GM23338 (cell line): ENCODE results near the gene RFX3. TPM values are rescaled to one million over a fixed set of nuclear protein-coding genes. Genes with fewer than 3 reads are reported as not detected.

ENCODE experiments used
- ATAC-seq: fragments of 200-7000 bp; cut with Tn5 transposase; 3 replicates; pipeline ENCODE4 v1.9.1; 2020
- DNase-seq: peaks from one replicate; pipeline ENCODE4 v3.0.0-alpha.2; 2015; ENCODE audit warnings: low spot score
- H2AFZ ChIP-seq: fragments of 200-600 bp; sonication (generic); 2 replicates; pipeline ENCODE4 v1.8.0; 2016; ENCODE audit warnings: antibody characterized with exemption, mild to moderate bottlenecking, moderate library complexity
- H3F3A ChIP-seq: fragments of 200-600 bp; sonication (generic); replicated peaks from 2 replicates; pipeline ENCODE4 v1.8.0; 2017; ENCODE audit warnings: antibody characterized with exemption, mixed run types, low read depth
- H3K27ac ChIP-seq: fragments of 200-600 bp; sonication (generic); 2 replicates; pipeline ENCODE4 v1.6.1; 2016; ENCODE audit warnings: low read depth
- H3K27me3 ChIP-seq: fragments of 200-600 bp; sonication (generic); 2 replicates; pipeline ENCODE4 v1.8.0; 2016; ENCODE audit warnings: mild to moderate bottlenecking, mixed run types, moderate library complexity; ENCODE audit not compliant: insufficient read depth
- H3K36me3 ChIP-seq: fragments of 200-600 bp; sonication (generic); 2 replicates; pipeline ENCODE4 v1.8.0; 2016; ENCODE audit warnings: mild to moderate bottlenecking; ENCODE audit not compliant: insufficient read depth
- H3K4me1 ChIP-seq: fragments of 200-600 bp; sonication (generic); 2 replicates; pipeline ENCODE4 v1.8.0; 2016; ENCODE audit warnings: mild to moderate bottlenecking, moderate library complexity; ENCODE audit not compliant: insufficient read depth
- H3K4me2 ChIP-seq: fragments of 200-600 bp; sonication (generic); 2 replicates; pipeline ENCODE4 v1.7.1; 2017; ENCODE audit warnings: mixed run types
- H3K4me3 ChIP-seq: fragments of 200-600 bp; sonication (generic); 2 replicates; pipeline ENCODE4 v1.6.1; 2016; ENCODE audit warnings: mixed run types
- H3K79me2 ChIP-seq: fragments of 200-600 bp; sonication (generic); replicated peaks from 2 replicates; pipeline ENCODE4 v1.8.0; 2017; ENCODE audit warnings: mild to moderate bottlenecking; ENCODE audit not compliant: insufficient read depth
- H3K9me2 ChIP-seq: fragments of 200-600 bp; sonication (generic); 2 replicates; pipeline ENCODE4 v1.8.0; 2017; ENCODE audit not compliant: insufficient read depth
- H4K20me1 ChIP-seq: fragments of 200-600 bp; sonication (generic); replicated peaks from 2 replicates; pipeline ENCODE4 v1.8.0; 2017; ENCODE audit warnings: mild to moderate bottlenecking; ENCODE audit not compliant: insufficient read depth
- H3K27ac Mint-ChIP-seq: 2 replicates; pipeline ENCODE4 v1.8.0; 2020; ENCODE audit warnings: inconsistent platforms, mild to moderate bottlenecking, moderate library complexity, mixed read lengths
- H3K27me3 Mint-ChIP-seq: 3 replicates; pipeline ENCODE4 v1.8.0; 2022; ENCODE audit warnings: low read depth, mild to moderate bottlenecking, moderate library complexity, mixed read lengths, inconsistent platforms; ENCODE audit not compliant: insufficient read depth, poor library complexity
- H3K36me3 Mint-ChIP-seq: 3 replicates; pipeline ENCODE4 v1.8.0; 2021; ENCODE audit warnings: low read depth, mild to moderate bottlenecking, inconsistent platforms, moderate library complexity, mixed read lengths
- H3K4me1 Mint-ChIP-seq: 3 replicates; pipeline ENCODE4 v1.8.0; 2020; ENCODE audit warnings: mild to moderate bottlenecking, inconsistent platforms, mixed read lengths
- H3K4me3 Mint-ChIP-seq: 3 replicates; pipeline ENCODE4 v1.8.0; 2021; ENCODE audit warnings: moderate library complexity, mild to moderate bottlenecking, inconsistent platforms, mixed read lengths
- H3K9me3 Mint-ChIP-seq: 3 replicates; pipeline ENCODE4 v1.8.0; 2020; ENCODE audit warnings: moderate library complexity, mild to moderate bottlenecking, inconsistent platforms, mixed read lengths
- EZH2 ChIP-seq: fragments of 200-600 bp; sonication (generic); IDR thresholded peaks from one replicate; pipeline ENCODE4 v1.8.0; 2017; ENCODE audit warnings: antibody characterized with exemption, mild to moderate bottlenecking, low read depth; ENCODE audit not compliant: unreplicated experiment
- EZH2phosphoT487 ChIP-seq: fragments of 200-600 bp; sonication (generic); IDR thresholded peaks from one replicate; pipeline ENCODE4 v1.8.1; 2018; ENCODE audit warnings: antibody characterized with exemption; ENCODE audit not compliant: unreplicated experiment
- JUNB ChIP-seq: IDR thresholded peaks from one replicate; pipeline ENCODE4 v1.6.1; 2016; ENCODE audit warnings: antibody characterized with exemption; ENCODE audit not compliant: unreplicated experiment
- NANOG ChIP-seq: IDR thresholded peaks from 2 replicates; pipeline ENCODE4 v1.6.1; 2016; ENCODE audit warnings: antibody characterized with exemption, borderline replicate concordance
- ZNF331 ChIP-seq: fragments of 250-450 bp; sonication (Bioruptor Pico); IDR thresholded peaks from 2 replicates; pipeline ENCODE4 v1.5.0; 2020; ENCODE audit warnings: low read depth, mild to moderate bottlenecking, moderate library complexity
- ZNF462 ChIP-seq: fragments of 250-450 bp; sonication (Bioruptor Pico); IDR thresholded peaks from 2 replicates; pipeline ENCODE4 v1.5.0; 2020; ENCODE audit warnings: mild to moderate bottlenecking, moderate library complexity
- polyA plus RNA-seq: library from polyadenylated mRNA; unstranded; fragments of >200 nt; fragmentation: Nextera tagmentation; extraction: Ambion mirVana; gene quantifications from 2 replicates; pipeline ENCODE4 v1.2.1, GENCODE V29; 2016
- total RNA-seq: library from RNA; depleted of rRNA; stranded (reverse); fragments of >200 nt; shearing (Covaris generic); gene quantifications from 2 replicates; pipeline ENCODE4 v1.2.3, GENCODE V29; 2014
- TF ChIP-seq, protein P1 (sequence below): IDR thresholded peaks from one replicate; pipeline ENCODE4 v1.6.1; 2018; ENCODE audit warnings: antibody characterized with exemption; ENCODE audit not compliant: unreplicated experiment
- TF ChIP-seq, protein P2 (sequence below), 2 experiments: fragments of 200-600 bp in 1 of 2; sonication (generic) in 1 of 2; conservative IDR thresholded peaks; 2 replicates each; pipeline versions ENCODE4 v1.5.1 to v1.6.1; 2016 to 2017; ENCODE audit warnings: antibody characterized with exemption in 2 of 2, low read depth in 2 of 2, mild to moderate bottlenecking in 2 of 2, moderate library complexity in 1 of 2

RFX3 gene
- total and polyA plus RNA-seq, 2 experiments from 2014 or later = 9.8 to 22.1 TPM

- TF ChIP-seq, protein P1, sequence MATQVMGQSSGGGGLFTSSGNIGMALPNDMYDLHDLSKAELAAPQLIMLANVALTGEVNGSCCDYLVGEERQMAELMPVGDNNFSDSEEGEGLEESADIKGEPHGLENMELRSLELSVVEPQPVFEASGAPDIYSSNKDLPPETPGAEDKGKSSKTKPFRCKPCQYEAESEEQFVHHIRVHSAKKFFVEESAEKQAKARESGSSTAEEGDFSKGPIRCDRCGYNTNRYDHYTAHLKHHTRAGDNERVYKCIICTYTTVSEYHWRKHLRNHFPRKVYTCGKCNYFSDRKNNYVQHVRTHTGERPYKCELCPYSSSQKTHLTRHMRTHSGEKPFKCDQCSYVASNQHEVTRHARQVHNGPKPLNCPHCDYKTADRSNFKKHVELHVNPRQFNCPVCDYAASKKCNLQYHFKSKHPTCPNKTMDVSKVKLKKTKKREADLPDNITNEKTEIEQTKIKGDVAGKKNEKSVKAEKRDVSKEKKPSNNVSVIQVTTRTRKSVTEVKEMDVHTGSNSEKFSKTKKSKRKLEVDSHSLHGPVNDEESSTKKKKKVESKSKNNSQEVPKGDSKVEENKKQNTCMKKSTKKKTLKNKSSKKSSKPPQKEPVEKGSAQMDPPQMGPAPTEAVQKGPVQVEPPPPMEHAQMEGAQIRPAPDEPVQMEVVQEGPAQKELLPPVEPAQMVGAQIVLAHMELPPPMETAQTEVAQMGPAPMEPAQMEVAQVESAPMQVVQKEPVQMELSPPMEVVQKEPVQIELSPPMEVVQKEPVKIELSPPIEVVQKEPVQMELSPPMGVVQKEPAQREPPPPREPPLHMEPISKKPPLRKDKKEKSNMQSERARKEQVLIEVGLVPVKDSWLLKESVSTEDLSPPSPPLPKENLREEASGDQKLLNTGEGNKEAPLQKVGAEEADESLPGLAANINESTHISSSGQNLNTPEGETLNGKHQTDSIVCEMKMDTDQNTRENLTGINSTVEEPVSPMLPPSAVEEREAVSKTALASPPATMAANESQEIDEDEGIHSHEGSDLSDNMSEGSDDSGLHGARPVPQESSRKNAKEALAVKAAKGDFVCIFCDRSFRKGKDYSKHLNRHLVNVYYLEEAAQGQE = no peak
- no peak for TF ChIP-seq EZH2phosphoT487
- no peak for TF ChIP-seq EZH2
Observed at GRCh38 chr9:3500044-3500443, 25.8 kb downstream of the RFX3 start (continued).

- H3K27me3 ChIP-seq = no peaks in the 10 kb centered on the region
- H3F3A ChIP-seq = no peaks in the 10 kb centered on the region
- H3K36me3 ChIP-seq = no peaks in the 10 kb centered on the region
- no peak overlapping the region for H3K4me3 ChIP-seq
- peaks cover 16% of the 10 kb centered on the region for H3K4me1 Mint-ChIP-seq
- H3K27ac Mint-ChIP-seq = no peak overlapping the region
- 0 out of 2 replicates have a peak overlapping the region, but pooled peaks have one; percentile 6 for H3K4me2 ChIP-seq
- no peaks in the 10 kb centered on the region for H3K9me3 Mint-ChIP-seq
- peaks cover 31% of the 10 kb centered on the region for H3K79me2 ChIP-seq
- no peaks in the 10 kb centered on the region for H3K36me3 Mint-ChIP-seq
- no peak overlapping the region for H2AFZ ChIP-seq
- H3K9me2 ChIP-seq = no peaks in the 10 kb centered on the region
- no peak; the same call in 2 of the 3 replicates for ATAC-seq
- DNase-seq = no peak
- H4K20me1 ChIP-seq = no peaks in the 10 kb centered on the region
- H3K27me3 Mint-ChIP-seq = no peaks in the 10 kb centered on the region
- H3K4me3 Mint-ChIP-seq = no peak overlapping the region
- H3K4me1 ChIP-seq = peaks cover 20% of the 10 kb centered on the region
- no peak overlapping the region for H3K27ac ChIP-seq
- TF ChIP-seq ZNF462 (CRISPR knock-in tag) (no peak), ZNF331 (CRISPR knock-in tag) (no peak), NANOG (no peak), JUNB (no peak)
- TF ChIP-seq, protein P2, sequence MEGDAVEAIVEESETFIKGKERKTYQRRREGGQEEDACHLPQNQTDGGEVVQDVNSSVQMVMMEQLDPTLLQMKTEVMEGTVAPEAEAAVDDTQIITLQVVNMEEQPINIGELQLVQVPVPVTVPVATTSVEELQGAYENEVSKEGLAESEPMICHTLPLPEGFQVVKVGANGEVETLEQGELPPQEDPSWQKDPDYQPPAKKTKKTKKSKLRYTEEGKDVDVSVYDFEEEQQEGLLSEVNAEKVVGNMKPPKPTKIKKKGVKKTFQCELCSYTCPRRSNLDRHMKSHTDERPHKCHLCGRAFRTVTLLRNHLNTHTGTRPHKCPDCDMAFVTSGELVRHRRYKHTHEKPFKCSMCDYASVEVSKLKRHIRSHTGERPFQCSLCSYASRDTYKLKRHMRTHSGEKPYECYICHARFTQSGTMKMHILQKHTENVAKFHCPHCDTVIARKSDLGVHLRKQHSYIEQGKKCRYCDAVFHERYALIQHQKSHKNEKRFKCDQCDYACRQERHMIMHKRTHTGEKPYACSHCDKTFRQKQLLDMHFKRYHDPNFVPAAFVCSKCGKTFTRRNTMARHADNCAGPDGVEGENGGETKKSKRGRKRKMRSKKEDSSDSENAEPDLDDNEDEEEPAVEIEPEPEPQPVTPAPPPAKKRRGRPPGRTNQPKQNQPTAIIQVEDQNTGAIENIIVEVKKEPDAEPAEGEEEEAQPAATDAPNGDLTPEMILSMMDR (conservative IDR thresholded peaks at IDR 0.05; ENCODE audit: low read depth in 2 of 2) = no peak
- TF ChIP-seq, protein P1 = no peak
Observed at GRCh38 chr9:3498691-3499090, 27.1 kb downstream of the RFX3 start.
